ENCODE results near the gene KIAA1671. TPM values are rescaled to one million over a fixed set of nuclear protein-coding genes. Genes with fewer than 3 reads are reported as not detected.

The KIAA1671 gene
- polyA plus RNA-seq, 1 donor from 2014 or later = 3.0 TPM

- Histone ChIP-seq H4K20me1 (ENCODE audit: insufficient read depth) (no peaks in the 10 kb centered on the region), H3K9me2 (ENCODE audit: insufficient read depth, low read length) (no peaks in the 10 kb centered on the region), H2AFZ (ENCODE audit: low read depth, low read length) (no peak overlapping the region), H3K79me2 (replicated peaks; ENCODE audit: insufficient read depth, low read length) (no peaks in the 10 kb centered on the region), H3K4me3 (ENCODE audit: low read length) (no peak overlapping the region), H3K4me2 (ENCODE audit: low read length) (no peak overlapping the region), H3K36me3 (ENCODE audit: insufficient read depth, low read length) (no peaks in the 10 kb centered on the region), H3K27ac (ENCODE audit: low read length) (no peak overlapping the region), H3F3A (ENCODE audit: insufficient read depth, low read length, poor library complexity, severe bottlenecking) (no peaks in the 10 kb centered on the region), H3K9ac (ENCODE audit: low read length) (no peak overlapping the region), H3K9me3 (ENCODE audit: low read length) (no peaks in the 10 kb centered on the region), H3K27me3 (ENCODE audit: insufficient read depth, low read depth, low read length) (no peaks in the 10 kb centered on the region)
- TF ChIP-seq POLR2AphosphoS5 (IDR thresholded peaks at IDR 0.05) (no peak), EZH2 (IDR thresholded peaks at IDR 0.05; ENCODE audit: borderline replicate concordance, insufficient read depth, low read length, poor library complexity, severe bottlenecking) (no peak), MXI1 (conservative IDR thresholded peaks at IDR 0.05; ENCODE audit: poor library complexity, severe bottlenecking) (no peak), REST (IDR thresholded peaks at IDR 0.05; ENCODE audit: borderline replicate concordance) (no peak)
Observed at GRCh38 chr22:25024895-25025294, 72.4 kb downstream of the KIAA1671 start.

- Histone ChIP-seq H3K27me3 (ENCODE audit: insufficient read depth, low read depth, low read length) (no peaks in the 10 kb centered on the region), H3K27ac (ENCODE audit: low read length) (no peak overlapping the region), H3F3A (ENCODE audit: insufficient read depth, low read length, poor library complexity, severe bottlenecking) (no peaks in the 10 kb centered on the region), H3K9me2 (ENCODE audit: insufficient read depth, low read length) (no peaks in the 10 kb centered on the region), H3K9me3 (ENCODE audit: low read length) (no peaks in the 10 kb centered on the region), H3K9ac (ENCODE audit: low read length) (no peak overlapping the region), H3K4me2 (ENCODE audit: low read length) (no peak overlapping the region), H3K79me2 (replicated peaks; ENCODE audit: insufficient read depth, low read length) (no peaks in the 10 kb centered on the region), H3K36me3 (ENCODE audit: insufficient read depth, low read length) (no peaks in the 10 kb centered on the region), H4K20me1 (ENCODE audit: insufficient read depth) (no peaks in the 10 kb centered on the region), H2AFZ (ENCODE audit: low read depth, low read length) (no peak overlapping the region), H3K4me3 (ENCODE audit: low read length) (no peak overlapping the region)
- no peak for TF ChIP-seq MXI1 (conservative IDR thresholded peaks at IDR 0.05; ENCODE audit: poor library complexity, severe bottlenecking)
- no peak for TF ChIP-seq EZH2 (IDR thresholded peaks at IDR 0.05; ENCODE audit: borderline replicate concordance, insufficient read depth, low read length, poor library complexity, severe bottlenecking)
- TF ChIP-seq RAD21 (conservative IDR thresholded peaks at IDR 0.05) = no peak
Observed at GRCh38 chr22:25025491-25026400, 73.2 kb downstream of the KIAA1671 start.

GRCh38 chr22:25027043-25027906 lies 74.8 kb downstream of the KIAA1671 start:
- Histone ChIP-seq H3K9ac (ENCODE audit: low read length) (no peak overlapping the region), H2AFZ (ENCODE audit: low read depth, low read length) (no peak overlapping the region), H3F3A (ENCODE audit: insufficient read depth, low read length, poor library complexity, severe bottlenecking) (no peaks in the 10 kb centered on the region), H3K9me3 (ENCODE audit: low read length) (no peaks in the 10 kb centered on the region), H3K4me3 (ENCODE audit: low read length) (no peak overlapping the region), H3K79me2 (replicated peaks; ENCODE audit: insufficient read depth, low read length) (no peaks in the 10 kb centered on the region), H3K27me3 (ENCODE audit: insufficient read depth, low read depth, low read length) (no peaks in the 10 kb centered on the region), H3K27ac (ENCODE audit: low read length) (no peak overlapping the region), H3K36me3 (ENCODE audit: insufficient read depth, low read length) (no peaks in the 10 kb centered on the region), H3K4me2 (ENCODE audit: low read length) (no peak overlapping the region), H4K20me1 (ENCODE audit: insufficient read depth) (no peaks in the 10 kb centered on the region), H3K9me2 (ENCODE audit: insufficient read depth, low read length) (no peaks in the 10 kb centered on the region)
- TF ChIP-seq SMC3 (conservative IDR thresholded peaks at IDR 0.05; ENCODE audit: poor library complexity) = no peak
- no peak for TF ChIP-seq MXI1 (conservative IDR thresholded peaks at IDR 0.05; ENCODE audit: poor library complexity, severe bottlenecking)
- TF ChIP-seq RAD21 (conservative IDR thresholded peaks at IDR 0.05) = no peak
- no peak for TF ChIP-seq TAF1 (IDR thresholded peaks at IDR 0.05; ENCODE audit: low read depth)
- TF ChIP-seq CTCF (IDR thresholded peaks at IDR 0.05; ENCODE audit: poor library complexity, severe bottlenecking) = no peak
- TF ChIP-seq POLR2AphosphoS5 (IDR thresholded peaks at IDR 0.05) = no peak
- no peak for TF ChIP-seq REST (IDR thresholded peaks at IDR 0.05; ENCODE audit: borderline replicate concordance)
- TF ChIP-seq EP300 (conservative IDR thresholded peaks at IDR 0.05; ENCODE audit: poor library complexity, severe bottlenecking) = no peak
- TF ChIP-seq EZH2 (IDR thresholded peaks at IDR 0.05; ENCODE audit: borderline replicate concordance, insufficient read depth, low read length, poor library complexity, severe bottlenecking) = no peak
